Activated CD8-positive, alpha-beta T cell treated with anti-CD3 and anti-CD28 coated beads for 36 hours (primary cell): Measurements from ENCODE around the gene EEIG1. TPM values are rescaled to one million over a fixed set of nuclear protein-coding genes. Genes with fewer than 3 reads are reported as not detected.
A peak's percentile ranks its signal among the peaks of the same experiment; 100 is the strongest.

Source experiments
- ATAC-seq: fragments of 200-7000 bp; cut with Tn5 transposase; one replicate; pipeline ENCODE4 v1.10.0; 2021; ENCODE audit warnings: mild to moderate bottlenecking, moderate library complexity
- CTCF ChIA-PET: fragments of 350-600 bp; sonication (Branson Sonifier 250); formaldehyde crosslinking; loops from one replicate; lab custom pipeline; 2021; ENCODE audit warnings: antibody characterized with exemption; lab: Charles Lee
- POLR2A ChIA-PET: fragments of 350-600 bp; sonication (Branson Sonifier 250); formaldehyde crosslinking; loops from one replicate; lab custom pipeline; 2021; ENCODE audit warnings: antibody characterized with exemption; lab: Charles Lee
- DNase-seq: peaks from one replicate; pipeline ENCODE4 v3.0.0-alpha.2; 2020
- H3K27ac Mint-ChIP-seq: one replicate; pipeline ENCODE4 v1.8.0; 2021; ENCODE audit warnings: mild to moderate bottlenecking, mixed read lengths
- H3K27me3 Mint-ChIP-seq: one replicate; pipeline ENCODE4 v1.8.0; 2021; ENCODE audit warnings: mixed read lengths
- H3K36me3 Mint-ChIP-seq: one replicate; pipeline ENCODE4 v1.8.0; 2021; ENCODE audit warnings: low read depth, mixed read lengths
- H3K4me1 Mint-ChIP-seq: one replicate; pipeline ENCODE4 v1.8.0; 2021; ENCODE audit warnings: low read depth, mixed read lengths
- H3K4me3 Mint-ChIP-seq: one replicate; pipeline ENCODE4 v1.8.0; 2021; ENCODE audit warnings: mild to moderate bottlenecking, moderate library complexity, mixed read lengths
- H3K9me3 Mint-ChIP-seq: one replicate; pipeline ENCODE4 v1.8.0; 2021; ENCODE audit warnings: mixed read lengths
- CTCF ChIP-seq: fragments of 200-600 bp; IDR thresholded peaks from one replicate; pipeline ENCODE4 v1.8.0; 2022; ENCODE audit warnings: antibody characterized with exemption, mild to moderate bottlenecking
- intact Hi-C: fragments of 100-400 bp; cut with micrococcal nuclease; formaldehyde crosslinking; loops from one replicate; pipeline ENCODE4 v1.10.0; 2022
- total RNA-seq, 2 experiments: library from RNA; stranded (reverse); gene quantifications; one replicate each; pipeline ENCODE4 v1.2.3, GENCODE V29; 2021

Gene EEIG1
- total RNA-seq, 2 experiments from 2014 or later: 79.7 to 81.5 TPM

- peaks cover 41% of the 10 kb centered on the region for H3K36me3 Mint-ChIP-seq
- ChIA-PET CTCF (interaction anchor here (0.8 to 30.0 kb wide), 9 partner anchors 8 to 177 kb away, joined by 3 to 631 read pairs (median 6); partner anchors contain the start of genes EEIG1, PIP5KL1 and ST6GALNAC4), POLR2A (interaction anchor here (1.0 to 2.5 kb wide), 4 partner anchors 10 to 124 kb away, joined by 3 to 6 read pairs (median 4); partner anchors contain the start of gene PIP5KL1)
- intact Hi-C loops: loop anchor here (5.0 kb wide), 1 partner anchor 97 kb away; no protein-coding TSS in a partner anchor
- ATAC-seq: no peak
- DNase-seq: no peak
- H3K9me3 Mint-ChIP-seq: no peaks in the 10 kb centered on the region
- no peaks in the 10 kb centered on the region for H3K27me3 Mint-ChIP-seq
- TF ChIP-seq CTCF: no peak
- no peak overlapping the region for H3K4me3 Mint-ChIP-seq
- H3K27ac Mint-ChIP-seq: peak overlapping the region; percentile 51
- H3K4me1 Mint-ChIP-seq: peaks cover 43% of the 10 kb centered on the region
Observed at GRCh38 chr9:127940593-127940992, 40.2 kb downstream of the EEIG1 start.

DNA sequence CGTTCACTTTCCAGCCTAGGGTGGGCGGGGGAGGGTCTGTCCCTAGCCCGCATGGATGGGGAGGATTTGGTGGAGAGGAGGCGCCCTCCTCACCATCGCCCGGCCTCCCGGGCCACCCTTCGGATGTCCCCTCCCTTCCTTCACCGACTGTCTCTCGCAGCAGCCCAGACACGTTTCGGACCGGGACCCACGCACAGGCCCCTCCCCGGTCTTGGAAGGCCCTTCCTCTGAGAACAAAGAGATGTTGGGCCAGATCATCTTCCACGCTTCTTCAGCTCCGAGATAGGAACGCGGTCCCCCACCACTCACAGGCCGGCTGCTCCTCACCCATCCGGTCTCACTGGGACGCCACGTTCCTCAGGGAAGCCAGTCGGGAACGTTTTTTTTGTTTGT lies 42.5 kb downstream of the EEIG1 start:
- Mint-ChIP-seq H3K36me3 (peaks cover 42% of the 10 kb centered on the region), H3K27me3 (no peaks in the 10 kb centered on the region), H3K4me1 (peaks cover 41% of the 10 kb centered on the region), H3K4me3 (peak overlapping the region; percentile 48), H3K27ac (peak overlapping the region; percentile 74), H3K9me3 (no peaks in the 10 kb centered on the region)
- ChIA-PET CTCF (interaction anchor here (30.0 kb wide), 1 partner anchor 90 kb away, joined by 631 read pairs; no protein-coding TSS in a partner anchor), POLR2A (interaction anchor here (1.0 kb wide), 1 partner anchor 17 kb away, joined by 4 read pairs; no protein-coding TSS in a partner anchor)
- ATAC-seq: no peak
- TF ChIP-seq CTCF: no peak
- intact Hi-C loops: loop anchor here (5.0 kb wide), 1 partner anchor 39 kb away; no protein-coding TSS in a partner anchor
- no peak for DNase-seq

GRCh38 chr9:127937388-127938297 lies 43.1 kb downstream of the EEIG1 start, which contains the start of gene DPM2:
DPM2 (minus strand) TSS chr9:127937854; CDS start chr9:127937820, 34 bp downstream.
- Mint-ChIP-seq H3K4me1 (peaks cover 36% of the 10 kb centered on the region), H3K27ac (peak within 1 kb of the TSS; percentile 95), H3K4me3 (peak within 1 kb of the TSS; percentile 93), H3K9me3 (no peaks in the 10 kb centered on the region), H3K27me3 (no peaks in the 10 kb centered on the region), H3K36me3 (peaks cover 40% of the 10 kb centered on the region)
- ChIA-PET POLR2A (interaction anchor here (0.9 to 1.8 kb wide), 15 partner anchors 9 to 160 kb away, joined by 3 to 13 read pairs (median 4); partner anchors contain the start of gene SH2D3C), CTCF (interaction anchor here (1.0 to 30.0 kb wide), 4 partner anchors 16 to 98 kb away, joined by 3 to 631 read pairs (median 4); no protein-coding TSS in a partner anchor)
- intact Hi-C loops: loop anchor here (5.0 kb wide), 1 partner anchor 40 kb away; no protein-coding TSS in a partner anchor
- no peak for TF ChIP-seq CTCF
- DNase-seq: peak; percentile 91
- peak; percentile 93 for ATAC-seq

DNA sequence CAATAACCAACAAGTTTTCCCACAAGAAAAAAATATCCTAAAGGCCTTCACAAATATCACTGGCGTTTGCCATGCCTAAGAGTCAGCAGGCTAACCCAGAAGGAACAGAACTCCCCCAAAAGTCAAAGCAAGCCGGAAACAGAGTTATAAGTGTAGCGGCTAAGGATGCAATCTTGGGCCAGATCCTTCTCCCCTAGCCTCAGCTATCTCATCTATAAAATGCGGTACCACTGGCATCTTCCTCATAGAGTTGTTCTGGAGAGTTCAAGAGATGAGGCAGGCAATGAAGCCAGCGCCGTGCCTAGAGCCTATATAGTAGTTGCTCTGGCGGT lies 43.8 kb downstream of the EEIG1 start:
- Mint-ChIP-seq H3K27me3 (no peaks in the 10 kb centered on the region), H3K36me3 (peaks cover 36% of the 10 kb centered on the region), H3K27ac (peak overlapping the region; percentile 95)

More for the DNA sequence above, 43.8 kb downstream of the EEIG1 start:
- Mint-ChIP-seq H3K4me3 (peak overlapping the region; percentile 93), H3K9me3 (no peaks in the 10 kb centered on the region), H3K4me1 (peaks cover 36% of the 10 kb centered on the region)
- intact Hi-C loops: loop anchor here (5.0 kb wide), 1 partner anchor 40 kb away; no protein-coding TSS in a partner anchor
- POLR2A ChIA-PET: interaction anchor here (0.9 to 1.8 kb wide), 14 partner anchors 9 to 159 kb away, joined by 3 to 13 read pairs (median 4); partner anchors contain the start of gene SH2D3C
- CTCF ChIA-PET: interaction anchor here (1.0 to 1.4 kb wide), 3 partner anchors 16 to 99 kb away, joined by 3 to 4 read pairs (median 3); no protein-coding TSS in a partner anchor
- no peak for TF ChIP-seq CTCF
- no peak for ATAC-seq
- DNase-seq: no peak
